Neural progenitor cell (in vitro differentiated cells): ENCODE measurements around the gene GOLGA6A.

Experiments used
- CTCF ChIP-seq: fragments of 200-600 bp; sonication (generic); IDR thresholded peaks from 2 replicates; pipeline ENCODE4 v1.5.1; 2017; ENCODE audit warnings: antibody characterized with exemption, mild to moderate bottlenecking
- EZH2 ChIP-seq: fragments of 200-600 bp; sonication (generic); IDR thresholded peaks from 2 replicates; pipeline ENCODE4 v1.6.1; 2017; ENCODE audit warnings: antibody characterized with exemption, mild to moderate bottlenecking, moderate library complexity
- EZH2phosphoT487 ChIP-seq: fragments of 200-600 bp; sonication (generic); IDR thresholded peaks from 2 replicates; pipeline ENCODE4 v1.6.1; 2017; ENCODE audit warnings: antibody characterized with exemption

DNA sequence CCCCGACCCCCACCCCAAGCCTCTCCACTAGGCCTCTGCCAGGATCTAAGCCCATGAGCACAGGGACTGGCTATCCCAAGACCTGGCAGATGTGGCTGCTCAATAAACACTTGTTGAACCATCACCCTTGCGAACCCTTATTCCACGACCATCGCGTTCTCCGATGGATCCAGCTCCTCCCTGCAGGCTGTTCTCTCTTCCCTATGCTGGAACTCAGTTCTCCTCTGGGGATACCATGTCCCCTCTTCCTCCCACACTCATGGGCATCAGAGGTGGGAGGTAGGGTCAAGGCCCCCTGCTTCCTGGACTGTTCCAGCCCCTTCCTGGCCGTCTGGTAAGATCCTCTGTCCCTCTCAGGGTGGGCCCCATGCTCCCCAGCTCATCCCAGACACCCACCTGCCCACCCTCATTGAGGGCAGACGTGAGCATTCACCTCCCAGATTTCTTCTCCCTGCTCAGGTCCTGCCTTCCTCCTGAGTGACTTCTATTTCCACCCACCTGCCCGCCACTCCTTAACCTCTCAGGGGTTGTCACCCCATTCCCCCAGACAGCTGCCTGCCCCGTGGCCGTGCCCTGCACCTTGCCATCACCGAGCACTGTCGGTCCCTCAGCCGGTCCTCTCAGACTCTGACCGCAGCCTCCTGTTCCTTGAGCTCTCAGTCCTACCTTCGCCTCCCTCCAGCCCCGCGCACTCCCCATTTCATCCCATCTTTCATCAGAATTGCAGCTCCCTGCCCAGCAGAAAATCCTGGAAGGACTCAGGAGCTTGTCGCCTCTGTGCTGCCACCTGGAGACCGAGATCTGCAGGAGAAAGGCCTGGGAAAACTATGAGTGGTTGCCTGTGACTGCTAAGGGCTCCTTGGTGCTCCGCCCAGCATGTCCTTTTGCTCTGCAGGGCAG is 45.8 kb downstream of the GOLGA6A start:
- TF ChIP-seq CTCF (peak; percentile 69), EZH2 (no peak), EZH2phosphoT487 (no peak)
